WTC11 (cell line): Measurements from ENCODE around the gene LYST. TPM values are rescaled to one million over a fixed set of nuclear protein-coding genes. Genes with fewer than 3 reads are reported as not detected.

ENCODE experiments used
- ATAC-seq: fragments of 200-7000 bp; cut with Tn5 transposase; 2 replicates; pipeline ENCODE4 v1.10.0; 2021; ENCODE audit warnings: mild to moderate bottlenecking, moderate library complexity
- CTCF ChIA-PET: fragments of 300-600 bp; sonication (Branson Sonifier 250); formaldehyde crosslinking; loops from one replicate; lab custom pipeline; 2021; ENCODE audit warnings: antibody characterized with exemption; lab: Charles Lee
- POLR2A ChIA-PET: fragments of 350-600 bp; sonication (Branson Sonifier 250); formaldehyde crosslinking; loops from one replicate; lab custom pipeline; 2021; ENCODE audit warnings: antibody characterized with exemption; lab: Charles Lee
- DNase-seq: peaks from one replicate; pipeline ENCODE4 v3.0.0; 2021; ENCODE audit warnings: low spot score
- H3K27ac Mint-ChIP-seq: 2 replicates; pipeline ENCODE4 v1.8.0; 2021; ENCODE audit warnings: mixed read lengths
- H3K27me3 Mint-ChIP-seq: 2 replicates; pipeline ENCODE4 v1.8.0; 2021; ENCODE audit warnings: low read depth, mild to moderate bottlenecking, moderate library complexity, mixed read lengths
- H3K36me3 Mint-ChIP-seq: 2 replicates; pipeline ENCODE4 v1.8.0; 2021; ENCODE audit warnings: mixed read lengths
- H3K4me1 Mint-ChIP-seq: 2 replicates; pipeline ENCODE4 v1.8.0; 2022; ENCODE audit warnings: mixed read lengths
- H3K4me3 Mint-ChIP-seq: 2 replicates; pipeline ENCODE4 v1.8.0; 2021; ENCODE audit warnings: mild to moderate bottlenecking, moderate library complexity, mixed read lengths
- H3K9me3 Mint-ChIP-seq: 2 replicates; pipeline ENCODE4 v1.8.0; 2021; ENCODE audit warnings: mixed read lengths
- AFF4 ChIP-seq: sonication (generic); formaldehyde crosslinking; IDR thresholded peaks from 2 replicates; pipeline ENCODE4 v1.8.1; 2023; ENCODE audit warnings: mild to moderate bottlenecking, missing genetic modification reagents, borderline replicate concordance
- AR ChIP-seq: fragments of 250-450 bp; sonication (Bioruptor Pico); IDR thresholded peaks from 2 replicates; pipeline ENCODE4 v1.9.0; 2021; ENCODE audit warnings: mild to moderate bottlenecking
- E2F5 ChIP-seq: sonication (generic); formaldehyde crosslinking; IDR thresholded peaks from 2 replicates; pipeline ENCODE4 v1.8.1; 2022; ENCODE audit warnings: mild to moderate bottlenecking, moderate library complexity, missing genetic modification reagents
- FOXK1 ChIP-seq: sonication (generic); formaldehyde crosslinking; IDR thresholded peaks from 2 replicates; pipeline ENCODE4 v1.8.0; 2022; ENCODE audit warnings: mild to moderate bottlenecking, moderate library complexity, missing genetic modification reagents
- JAZF1 ChIP-seq: fragments of 250-450 bp; sonication (Bioruptor Pico); IDR thresholded peaks from 2 replicates; pipeline ENCODE4 v1.9.0; 2021; ENCODE audit warnings: moderate library complexity, mild to moderate bottlenecking, inconsistent platforms
- JUN ChIP-seq: sonication (generic); formaldehyde crosslinking; IDR thresholded peaks from 2 replicates; pipeline ENCODE4 v1.8.0; 2023; ENCODE audit warnings: mild to moderate bottlenecking, missing genetic modification reagents
- KAT7 ChIP-seq: sonication (generic); formaldehyde crosslinking; IDR thresholded peaks from 2 replicates; pipeline ENCODE4 v1.8.1; 2023; ENCODE audit warnings: missing genetic modification reagents, mild to moderate bottlenecking, borderline replicate concordance
- NR3C1 ChIP-seq: sonication (generic); formaldehyde crosslinking; conservative IDR thresholded peaks from 2 replicates; pipeline ENCODE4 v1.8.1; 2023; ENCODE audit warnings: low read depth, mild to moderate bottlenecking, missing genetic modification reagents
- USF1 ChIP-seq: sonication (generic); formaldehyde crosslinking; IDR thresholded peaks from 2 replicates; pipeline ENCODE4 v1.8.0; 2022; ENCODE audit warnings: mild to moderate bottlenecking, missing genetic modification reagents
- ZBTB43 ChIP-seq: sonication (generic); formaldehyde crosslinking; IDR thresholded peaks from 2 replicates; pipeline ENCODE4 v1.8.1; 2023; ENCODE audit warnings: mild to moderate bottlenecking, missing genetic modification reagents
- ZNF317 ChIP-seq: sonication (generic); formaldehyde crosslinking; IDR thresholded peaks from 2 replicates; pipeline ENCODE4 v1.8.1; 2023; ENCODE audit warnings: low read depth, mild to moderate bottlenecking, moderate library complexity, missing genetic modification reagents, borderline replicate concordance
- ZNF425 ChIP-seq: fragments of 250-450 bp; sonication (Bioruptor Pico); conservative IDR thresholded peaks from 2 replicates; pipeline ENCODE4 v1.9.0; 2021; ENCODE audit warnings: mild to moderate bottlenecking
- ZNF512 ChIP-seq: sonication (generic); formaldehyde crosslinking; IDR thresholded peaks from 2 replicates; pipeline ENCODE4 v1.8.1; 2022; ENCODE audit warnings: missing genetic modification reagents, borderline replicate concordance
- total RNA-seq: library from RNA; stranded (reverse); gene quantifications from 3 replicates; pipeline ENCODE4 v1.2.3, GENCODE V29; 2021

LYST gene
- total RNA-seq, 1 experiment from 2014 or later: 0.59 TPM

- TF ChIP-seq AR (CRISPR knock-in tag): no peak
- no peak for TF ChIP-seq FOXK1 (CRISPR knock-in tag)
- no peak for TF ChIP-seq ZNF512
- TF ChIP-seq ZNF425 (CRISPR knock-in tag): no peak
- no peak for TF ChIP-seq NR3C1
Measured at GRCh38 chr1:235907897-235908240, 41.2 kb upstream of the LYST start (continued).

- H3K4me3 Mint-ChIP-seq: no peak overlapping the region
Measured at GRCh38 chr1:235907187-235907896, 40.6 kb upstream of the LYST start.

GRCh38 chr1:235906436-235906835 is 39.7 kb upstream of the LYST start:
- H3K4me3 Mint-ChIP-seq: no peak overlapping the region
- peaks cover 11% of the 10 kb centered on the region for H3K4me1 Mint-ChIP-seq
- H3K27ac Mint-ChIP-seq: no peak overlapping the region
- CTCF ChIA-PET: interaction anchor here (1.3 to 2.4 kb wide), 2 partner anchors 65 kb away, joined by 4 to 9 read pairs; no protein-coding TSS in a partner anchor
- DNase-seq (no peak), ATAC-seq (no peak)
- no peaks in the 10 kb centered on the region for H3K9me3 Mint-ChIP-seq
- POLR2A ChIA-PET: interaction anchor here (0.6 to 0.9 kb wide), 2 partner anchors 15 to 65 kb away, joined by 3 to 5 read pairs; no protein-coding TSS in a partner anchor
- no peaks in the 10 kb centered on the region; the same call in 1 of the 2 replicates for H3K27me3 Mint-ChIP-seq
- no peaks in the 10 kb centered on the region for H3K36me3 Mint-ChIP-seq
- no peak for TF ChIP-seq JUN
- no peak for TF ChIP-seq USF1 (CRISPR knock-in tag)
- no peak for TF ChIP-seq E2F5 (CRISPR knock-in tag)
- TF ChIP-seq ZNF317 (CRISPR knock-in tag): no peak
- TF ChIP-seq AFF4 (CRISPR knock-in tag): no peak
- no peak for TF ChIP-seq AR (CRISPR knock-in tag)

More at GRCh38 chr1:235907187-235907896, 40.6 kb upstream of the LYST start:
- H3K27ac Mint-ChIP-seq: no peak overlapping the region
- DNase-seq (no peak), ATAC-seq (no peak)
- no peaks in the 10 kb centered on the region for H3K36me3 Mint-ChIP-seq
- H3K4me1 Mint-ChIP-seq: peaks cover 11% of the 10 kb centered on the region
- POLR2A ChIA-PET: no interaction called here
- no peaks in the 10 kb centered on the region; the same call in 1 of the 2 replicates for H3K27me3 Mint-ChIP-seq
- TF ChIP-seq KAT7: no peak
- TF ChIP-seq ZBTB43 (CRISPR knock-in tag): no peak
- no peak for TF ChIP-seq JAZF1
- TF ChIP-seq, all 79 proteins: peak for 0
- no peaks in the 10 kb centered on the region for H3K9me3 Mint-ChIP-seq
- CTCF ChIA-PET: interaction anchor here (1.3 kb wide), 1 partner anchor 64 kb away, joined by 4 read pairs; no protein-coding TSS in a partner anchor
